Measurements from ENCODE around the gene GDE1. TPM values are rescaled to one million over a fixed set of nuclear protein-coding genes. Genes with fewer than 3 reads are reported as not detected.

The GDE1 gene
- total and polyA plus RNA-seq, 2 donors (not counting 1 experiment from before 2014, with no cell fraction given), result 74.3 to 91.3 TPM

DNA sequence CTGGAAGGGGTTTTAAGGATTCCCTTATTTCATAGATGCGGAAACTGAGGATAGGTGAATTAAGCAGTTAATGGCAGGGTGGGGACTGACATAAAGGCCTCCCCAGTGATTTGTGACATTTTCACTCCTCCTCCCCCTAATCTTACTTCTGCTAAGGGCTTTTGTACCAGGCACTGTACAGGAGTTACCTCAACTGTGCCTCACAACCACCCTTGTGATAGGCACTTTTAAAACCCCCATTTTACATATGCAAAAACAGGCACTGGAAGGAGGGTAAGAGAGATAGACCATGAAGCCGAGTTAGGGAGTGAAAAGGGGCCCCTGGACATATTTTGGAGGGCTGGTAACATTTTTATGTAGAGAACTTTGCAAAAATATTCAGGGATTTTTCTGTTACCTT is 862 bp upstream of the GDE1 start:
- Histone ChIP-seq H3K9ac (ENCODE audit: insufficient read depth, low read length) (no peak overlapping the region), H4K20me1 (ENCODE audit: control insufficient read depth, extremely low read depth, insufficient read depth, low read length) (no peaks in the 10 kb centered on the region), H3K4me3 (replicated peaks in 1 of 4; ENCODE audit: control extremely low read depth in 1 of 4, insufficient read depth in 1 of 4, low read depth in 3 of 4, low read length in 4 of 4) (no peak overlapping the region), H3K27ac (ENCODE audit: insufficient read depth, low read length) (no peak overlapping the region), H3K9me3 (ENCODE audit: control insufficient read depth, insufficient read depth, low read depth, low read length) (no peaks in the 10 kb centered on the region), H2AFZ (ENCODE audit: low read length) (no peak overlapping the region), H3K79me2 (ENCODE audit: control insufficient read depth, insufficient read depth, low read length) (peaks cover 34% of the 10 kb centered on the region), H3K36me3 (ENCODE audit: control insufficient read depth, insufficient read depth, low read length) (no peaks in the 10 kb centered on the region), H3K27me3 (ENCODE audit: control insufficient read depth, insufficient read depth, low read length) (no peaks in the 10 kb centered on the region), H3K4me2 (ENCODE audit: extremely low read depth, insufficient read depth, low read length) (no peak overlapping the region), H3K4me1 (ENCODE audit: control insufficient read depth, extremely low read depth, insufficient read depth, low read length) (peaks cover 4% of the 10 kb centered on the region)
- TF ChIP-seq EZH2 (IDR thresholded peaks at IDR 0.05; ENCODE audit: low read length, missing control alignments), result no peak
- DNase-seq (ENCODE audit: low read depth in 2 of 2), result no peak

DNA sequence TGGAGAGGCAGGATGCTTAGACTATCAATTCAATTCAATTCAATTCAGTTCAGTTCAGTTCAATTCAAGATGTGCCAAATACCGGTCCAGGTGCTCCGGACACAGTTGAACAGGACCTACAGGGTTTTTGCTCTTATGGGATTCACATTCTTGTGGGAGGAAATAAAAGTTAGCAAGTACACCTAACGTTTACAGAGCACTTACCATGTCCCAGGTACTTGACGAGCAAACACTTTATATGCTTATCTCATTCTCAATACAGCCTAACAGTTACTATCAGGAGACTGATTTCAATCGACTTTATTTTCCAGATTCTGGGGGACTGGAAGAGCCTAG is 467 bp upstream of the GDE1 start:
- Histone ChIP-seq H3K9me3 (ENCODE audit: control insufficient read depth, insufficient read depth, low read depth, low read length) (no peaks in the 10 kb centered on the region), H4K20me1 (ENCODE audit: control insufficient read depth, extremely low read depth, insufficient read depth, low read length) (no peaks in the 10 kb centered on the region), H2AFZ (ENCODE audit: low read length) (peak overlapping the region; percentile 85), H3K9ac (ENCODE audit: insufficient read depth, low read length) (no peak overlapping the region), H3K27ac (ENCODE audit: insufficient read depth, low read length) (peak overlapping the region; percentile 15), H3K4me1 (ENCODE audit: control insufficient read depth, extremely low read depth, insufficient read depth, low read length) (peaks cover 4% of the 10 kb centered on the region), H3K79me2 (ENCODE audit: control insufficient read depth, insufficient read depth, low read length) (peaks cover 34% of the 10 kb centered on the region), H3K36me3 (ENCODE audit: control insufficient read depth, insufficient read depth, low read length) (no peaks in the 10 kb centered on the region), H3K27me3 (ENCODE audit: control insufficient read depth, insufficient read depth, low read length) (no peaks in the 10 kb centered on the region), H3K4me2 (ENCODE audit: extremely low read depth, insufficient read depth, low read length) (no peak overlapping the region), H3K4me3 (replicated peaks in 1 of 4; ENCODE audit: control extremely low read depth in 1 of 4, insufficient read depth in 1 of 4, low read depth in 3 of 4, low read length in 4 of 4) (peak overlapping the region in 2 of 4 experiments; percentile 23 to 89)
- TF ChIP-seq, protein P1, sequence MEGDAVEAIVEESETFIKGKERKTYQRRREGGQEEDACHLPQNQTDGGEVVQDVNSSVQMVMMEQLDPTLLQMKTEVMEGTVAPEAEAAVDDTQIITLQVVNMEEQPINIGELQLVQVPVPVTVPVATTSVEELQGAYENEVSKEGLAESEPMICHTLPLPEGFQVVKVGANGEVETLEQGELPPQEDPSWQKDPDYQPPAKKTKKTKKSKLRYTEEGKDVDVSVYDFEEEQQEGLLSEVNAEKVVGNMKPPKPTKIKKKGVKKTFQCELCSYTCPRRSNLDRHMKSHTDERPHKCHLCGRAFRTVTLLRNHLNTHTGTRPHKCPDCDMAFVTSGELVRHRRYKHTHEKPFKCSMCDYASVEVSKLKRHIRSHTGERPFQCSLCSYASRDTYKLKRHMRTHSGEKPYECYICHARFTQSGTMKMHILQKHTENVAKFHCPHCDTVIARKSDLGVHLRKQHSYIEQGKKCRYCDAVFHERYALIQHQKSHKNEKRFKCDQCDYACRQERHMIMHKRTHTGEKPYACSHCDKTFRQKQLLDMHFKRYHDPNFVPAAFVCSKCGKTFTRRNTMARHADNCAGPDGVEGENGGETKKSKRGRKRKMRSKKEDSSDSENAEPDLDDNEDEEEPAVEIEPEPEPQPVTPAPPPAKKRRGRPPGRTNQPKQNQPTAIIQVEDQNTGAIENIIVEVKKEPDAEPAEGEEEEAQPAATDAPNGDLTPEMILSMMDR (conservative IDR thresholded peaks at IDR 0.05 in 1 of 2, IDR thresholded peaks at IDR 0.05 in 1 of 2; ENCODE audit: low read depth in 1 of 2, low read length in 2 of 2), result no peak
- TF ChIP-seq EZH2 (IDR thresholded peaks at IDR 0.05; ENCODE audit: low read length, missing control alignments), result no peak
- no peak for DNase-seq (ENCODE audit: low read depth in 2 of 2)

DNA sequence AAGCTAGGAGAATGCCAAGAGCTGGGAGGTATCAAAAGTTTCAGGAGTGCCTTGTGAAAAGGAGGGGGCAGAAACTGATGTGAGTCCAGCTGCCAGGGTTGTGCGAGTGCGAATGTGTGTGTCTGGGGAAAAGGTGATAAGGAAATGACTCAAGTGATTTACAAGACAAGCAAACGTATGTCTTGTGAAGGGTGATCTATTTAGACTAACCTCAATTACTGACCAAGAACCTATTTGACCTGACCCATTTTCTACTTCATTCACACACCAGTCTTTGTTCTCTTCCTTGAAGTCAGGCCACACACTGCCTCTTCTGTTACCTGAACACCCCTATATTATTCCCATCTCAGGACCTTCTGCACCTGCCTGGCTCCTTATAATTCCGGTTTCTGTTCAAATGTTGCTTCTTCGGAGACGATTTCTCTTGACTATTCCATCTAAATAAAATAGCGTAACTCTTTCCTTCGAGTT is 1.0 kb downstream of the GDE1 start:
- no peaks in the 10 kb centered on the region for H4K20me1 ChIP-seq (ENCODE audit: control insufficient read depth, extremely low read depth, insufficient read depth, low read length)
- H3K9me3 ChIP-seq (ENCODE audit: control insufficient read depth, insufficient read depth, low read depth, low read length), result no peaks in the 10 kb centered on the region
- H3K27ac ChIP-seq (ENCODE audit: insufficient read depth, low read length), result peak overlapping the region; percentile 76
- H3K9ac ChIP-seq (ENCODE audit: insufficient read depth, low read length), result no peak overlapping the region
- H2AFZ ChIP-seq (ENCODE audit: low read length), result peak overlapping the region; percentile 28
- peak overlapping the region; percentile 60 to 89 (median 68) for H3K4me3 ChIP-seq (replicated peaks in 1 of 4; ENCODE audit: control extremely low read depth in 1 of 4, insufficient read depth in 1 of 4, low read depth in 3 of 4, low read length in 4 of 4)
- H3K27me3 ChIP-seq (ENCODE audit: control insufficient read depth, insufficient read depth, low read length), result no peaks in the 10 kb centered on the region
- peak; percentile 39 to 58 for DNase-seq (ENCODE audit: low read depth in 2 of 2)
- H3K4me2 ChIP-seq (ENCODE audit: extremely low read depth, insufficient read depth, low read length), result peak overlapping the region; percentile 86
- peaks cover 4% of the 10 kb centered on the region for H3K4me1 ChIP-seq (ENCODE audit: control insufficient read depth, extremely low read depth, insufficient read depth, low read length)
- H3K36me3 ChIP-seq (ENCODE audit: control insufficient read depth, insufficient read depth, low read length), result no peaks in the 10 kb centered on the region
- no peak for TF ChIP-seq EZH2 (IDR thresholded peaks at IDR 0.05; ENCODE audit: low read length, missing control alignments)
- peaks cover 25% of the 10 kb centered on the region for H3K79me2 ChIP-seq (ENCODE audit: control insufficient read depth, insufficient read depth, low read length)

DNA sequence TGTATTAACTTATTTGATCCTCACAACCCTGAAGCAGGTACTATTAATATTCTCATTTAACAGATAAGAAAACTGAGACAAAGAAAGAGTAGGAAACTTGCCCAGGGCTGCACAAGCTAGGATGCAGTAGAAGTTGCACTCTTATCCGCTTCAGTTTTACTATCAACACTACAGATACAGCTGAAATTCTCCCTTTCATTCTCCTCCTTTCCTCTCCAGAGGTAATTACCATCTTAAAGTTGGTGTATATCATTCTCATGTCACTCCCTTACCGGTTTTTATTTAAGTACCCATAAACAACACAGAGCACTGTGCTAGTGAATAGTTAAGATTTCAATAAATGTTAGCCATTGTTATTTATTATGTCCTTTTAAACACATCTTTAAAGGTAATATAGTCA is 3.5 kb downstream of the GDE1 start:
- Histone ChIP-seq H3K9ac (ENCODE audit: insufficient read depth, low read length) (no peak overlapping the region), H3K27me3 (ENCODE audit: control insufficient read depth, insufficient read depth, low read length) (no peaks in the 10 kb centered on the region), H3K9me3 (ENCODE audit: control insufficient read depth, insufficient read depth, low read depth, low read length) (no peaks in the 10 kb centered on the region), H3K4me1 (ENCODE audit: control insufficient read depth, extremely low read depth, insufficient read depth, low read length) (peaks cover 2% of the 10 kb centered on the region), H3K79me2 (ENCODE audit: control insufficient read depth, insufficient read depth, low read length) (peaks cover 5% of the 10 kb centered on the region), H4K20me1 (ENCODE audit: control insufficient read depth, extremely low read depth, insufficient read depth, low read length) (no peaks in the 10 kb centered on the region), H2AFZ (ENCODE audit: low read length) (no peak overlapping the region), H3K4me3 (replicated peaks in 1 of 4; ENCODE audit: control extremely low read depth in 1 of 4, insufficient read depth in 1 of 4, low read depth in 3 of 4, low read length in 4 of 4) (no peak overlapping the region), H3K36me3 (ENCODE audit: control insufficient read depth, insufficient read depth, low read length) (no peaks in the 10 kb centered on the region), H3K27ac (ENCODE audit: insufficient read depth, low read length) (no peak overlapping the region), H3K4me2 (ENCODE audit: extremely low read depth, insufficient read depth, low read length) (no peak overlapping the region)
- no peak for TF ChIP-seq EZH2 (IDR thresholded peaks at IDR 0.05; ENCODE audit: low read length, missing control alignments)
- TF ChIP-seq, protein P1 (conservative IDR thresholded peaks at IDR 0.05 in 1 of 2, IDR thresholded peaks at IDR 0.05 in 1 of 2; ENCODE audit: low read depth in 1 of 2, low read length in 2 of 2), result no peak
- no peak for DNase-seq (ENCODE audit: low read depth in 2 of 2)

Data from fibroblast of lung (primary cell).